NOMO-1 (cell line): ENCODE data around the gene NIT1.

Experiments used
- DNase-seq, 2 experiments: peaks; one replicate each; lab custom pipeline; 2025; ENCODE audit not compliant: unreplicated experiment in 2 of 2; lab: John Stamatoyannopoulos, UW

NIT1 gene

GRCh38 chr1:161140755-161141400, 23.0 kb downstream of the NIT1 start:
- DNase-seq, result no peak

- DNase-seq, result no peak
Measured at GRCh38 chr1:161145832-161146231, 27.9 kb downstream of the NIT1 start.

DNA sequence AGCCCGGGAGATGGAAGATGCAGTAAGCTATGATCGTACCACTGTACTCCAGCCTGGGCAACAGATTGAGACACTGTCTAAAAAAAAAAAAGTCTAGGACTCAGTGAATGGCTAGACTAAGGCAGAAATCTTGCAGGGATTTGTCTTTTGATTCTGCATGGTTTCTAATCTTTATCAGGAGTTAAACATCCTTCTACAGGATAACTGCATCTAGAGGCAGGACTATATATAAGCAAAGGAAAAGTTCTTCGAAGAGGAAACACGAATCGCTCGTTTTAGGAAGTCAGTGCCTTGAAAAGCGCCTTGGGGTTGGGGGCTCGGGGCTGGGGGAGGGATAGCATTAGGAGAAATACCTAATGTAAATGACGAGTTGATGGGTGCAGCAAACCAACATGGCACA, 35.3 kb downstream of the NIT1 start:
- DNase-seq, result no peak

DNA sequence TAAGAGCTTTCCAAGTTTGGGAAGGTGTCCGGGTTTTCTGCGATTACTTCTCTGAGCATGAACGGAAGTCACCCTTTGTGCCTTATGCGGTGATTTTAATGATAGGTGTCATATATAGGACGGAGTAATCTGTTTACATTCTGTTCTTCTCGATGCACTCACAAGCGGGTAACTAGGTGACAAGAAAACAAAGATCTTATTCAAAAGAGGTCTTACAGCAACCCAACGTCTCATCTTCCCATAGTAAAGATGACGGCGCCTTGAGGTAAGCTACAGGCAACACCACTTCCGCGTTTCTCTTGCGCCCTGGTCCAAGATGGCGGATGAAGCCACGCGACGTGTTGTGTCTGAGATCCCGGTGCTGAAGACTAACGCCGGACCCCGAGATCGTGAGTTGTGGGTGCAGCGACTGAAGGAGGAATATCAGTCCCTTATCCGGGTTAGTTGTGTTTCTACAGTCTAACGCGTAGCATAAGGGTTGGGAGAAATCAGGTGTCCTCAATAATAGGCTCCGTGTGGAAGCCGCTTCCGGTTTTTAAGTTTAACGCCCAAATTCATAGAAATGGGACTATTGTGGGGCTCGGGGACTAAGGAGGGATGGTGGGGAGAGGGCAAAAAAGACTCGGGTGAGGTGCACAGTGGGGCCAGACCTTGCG, 35.9 kb downstream of the NIT1 start, which contains the start of gene UFC1:
TSS of gene UFC1 (plus strand) at position 297 of the 656 bp plus-strand sequence. CDS start at position 317, 20 bp downstream.
- DNase-seq, result peak; percentile 90 to 92

GRCh38 chr1:161157867-161158266, 40.0 kb downstream of the NIT1 start:
- no peak for DNase-seq

DNA sequence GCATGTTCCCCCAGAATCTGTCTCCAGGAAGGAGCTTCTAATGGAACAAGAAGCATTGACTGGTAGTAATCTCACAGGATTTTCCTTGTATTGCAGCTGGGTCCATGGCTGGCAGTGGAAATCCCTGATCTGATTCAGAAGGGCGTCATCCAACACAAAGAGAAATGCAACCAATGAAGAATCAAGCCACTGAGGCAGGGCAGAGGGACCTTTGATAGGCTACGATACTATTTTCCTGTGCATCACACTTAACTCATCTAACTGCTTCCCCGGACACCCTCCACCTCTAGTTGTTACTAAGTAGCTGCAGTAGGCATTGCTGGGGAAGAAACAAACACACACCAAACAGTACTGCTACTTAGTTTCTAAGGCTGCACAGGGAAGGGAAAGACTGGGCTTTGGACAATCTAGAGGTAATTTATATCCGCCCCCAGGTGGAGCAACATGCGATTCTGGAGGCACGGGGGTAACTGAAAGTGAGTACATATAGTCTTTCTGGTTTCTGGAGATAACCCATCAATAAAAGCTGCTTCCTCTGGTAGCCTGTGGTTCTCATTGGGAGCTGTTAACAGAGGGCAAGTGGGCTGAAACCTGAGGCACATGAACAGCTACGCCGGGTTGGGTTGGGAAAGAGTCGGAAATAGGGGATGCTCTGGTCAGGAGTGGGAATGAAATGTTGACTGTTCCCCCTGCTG, 40.6 kb downstream of the NIT1 start:
- no peak for DNase-seq

GRCh38 chr1:161159087-161159912, 41.4 kb downstream of the NIT1 start, which contains the start of gene USP21:
USP21 (plus strand) TSS chr1:161159500; CDS start chr1:161160641, 1,141 bp downstream.
- DNase-seq, result peak; percentile 77 to 92

DNA sequence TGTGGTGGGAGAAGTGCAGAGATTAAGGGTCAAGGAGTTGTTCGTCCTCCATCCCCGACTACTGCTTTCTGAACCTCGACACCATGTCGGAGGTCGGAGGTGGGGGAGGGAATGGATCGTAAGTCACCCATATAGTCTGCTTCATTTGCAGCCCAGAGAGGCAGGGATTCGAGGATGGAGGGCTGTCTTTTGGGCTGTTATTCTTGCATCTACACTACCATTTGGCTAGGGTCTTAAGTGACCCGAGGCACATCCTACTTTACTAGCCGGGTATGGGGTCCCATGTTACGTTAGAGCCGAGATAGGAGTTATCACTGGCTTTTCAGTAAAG, 42.0 kb downstream of the NIT1 start:
- DNase-seq, result no peak

GRCh38 chr1:161160671-161161145, 42.8 kb downstream of the NIT1 start:
- DNase-seq, result no peak

DNA sequence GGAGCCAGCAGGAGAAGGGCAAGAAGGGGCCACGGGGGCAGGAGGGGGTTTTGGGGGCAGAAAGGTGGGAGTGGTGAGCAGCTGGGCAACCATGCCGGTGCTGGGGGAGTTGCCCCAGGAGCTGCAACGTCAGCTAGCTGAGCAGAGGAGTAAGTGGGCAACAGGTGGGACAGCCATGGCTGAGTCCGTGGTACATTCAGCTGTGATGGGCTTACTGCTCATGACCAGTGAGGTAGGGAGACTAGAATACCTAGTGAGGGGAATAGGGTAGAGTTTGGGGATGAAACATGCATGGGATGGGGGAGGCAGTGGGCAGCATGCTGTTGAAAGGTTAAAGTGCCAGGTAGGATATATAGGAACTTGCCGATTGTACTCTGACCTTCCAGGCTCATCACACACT, 43.7 kb downstream of the NIT1 start:
- no peak for DNase-seq

GRCh38 chr1:161162052-161162451, 44.1 kb downstream of the NIT1 start:
- no peak for DNase-seq

GRCh38 chr1:161162806-161163205, 44.9 kb downstream of the NIT1 start:
- no peak for DNase-seq

GRCh38 chr1:161163793-161164192, 45.9 kb downstream of the NIT1 start:
- DNase-seq, result no peak

GRCh38 chr1:161164901-161165610, 47.2 kb downstream of the NIT1 start:
- DNase-seq, result no peak

- DNase-seq, result peak; percentile 97 to 99
Measured at GRCh38 chr1:161165742-161166668, 48.1 kb downstream of the NIT1 start, which contains the start of gene PPOX. PPOX (plus strand) TSS chr1:161166426; CDS start chr1:161166848, 422 bp downstream.

- DNase-seq, result peak in 1 of 2 experiments; percentile 15
Measured at GRCh38 chr1:161166669-161167548, 49.0 kb downstream of the NIT1 start.

DNA sequence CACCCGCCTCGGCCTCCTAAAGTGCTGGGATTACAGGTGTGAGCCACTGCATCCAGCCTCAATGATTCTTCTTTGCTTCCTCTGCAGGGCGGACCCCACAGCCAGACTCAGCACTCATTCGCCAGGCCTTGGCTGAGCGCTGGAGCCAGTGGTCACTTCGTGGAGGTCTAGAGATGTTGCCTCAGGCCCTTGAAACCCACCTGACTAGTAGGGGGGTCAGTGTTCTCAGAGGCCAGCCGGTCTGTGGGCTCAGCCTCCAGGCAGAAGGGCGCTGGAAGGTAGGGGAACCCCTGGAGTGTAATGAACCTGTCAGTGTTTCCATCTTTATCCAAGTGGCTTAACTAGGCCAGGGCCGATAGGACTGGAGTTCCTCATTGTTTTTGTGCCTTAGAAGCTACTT, 51.0 kb downstream of the NIT1 start:
- no peak for DNase-seq
